WTC11 (cell line): ENCODE measurements around the gene SLC47A1. TPM values are rescaled to one million over a fixed set of nuclear protein-coding genes. Genes with fewer than 3 reads are reported as not detected.

Experiments
- ATAC-seq: fragments of 200-7000 bp; cut with Tn5 transposase; 2 replicates; pipeline ENCODE4 v1.10.0; 2021; ENCODE audit warnings: mild to moderate bottlenecking, moderate library complexity
- CTCF ChIA-PET: fragments of 300-600 bp; sonication (Branson Sonifier 250); formaldehyde crosslinking; loops from one replicate; lab custom pipeline; 2021; ENCODE audit warnings: antibody characterized with exemption; lab: Charles Lee
- POLR2A ChIA-PET: fragments of 350-600 bp; sonication (Branson Sonifier 250); formaldehyde crosslinking; loops from one replicate; lab custom pipeline; 2021; ENCODE audit warnings: antibody characterized with exemption; lab: Charles Lee
- DNase-seq: peaks from one replicate; pipeline ENCODE4 v3.0.0; 2021; ENCODE audit warnings: low spot score
- H3K27ac Mint-ChIP-seq: 2 replicates; pipeline ENCODE4 v1.8.0; 2021; ENCODE audit warnings: mixed read lengths
- H3K27me3 Mint-ChIP-seq: 2 replicates; pipeline ENCODE4 v1.8.0; 2021; ENCODE audit warnings: low read depth, mild to moderate bottlenecking, moderate library complexity, mixed read lengths
- H3K36me3 Mint-ChIP-seq: 2 replicates; pipeline ENCODE4 v1.8.0; 2021; ENCODE audit warnings: mixed read lengths
- H3K4me1 Mint-ChIP-seq: 2 replicates; pipeline ENCODE4 v1.8.0; 2022; ENCODE audit warnings: mixed read lengths
- H3K4me3 Mint-ChIP-seq: 2 replicates; pipeline ENCODE4 v1.8.0; 2021; ENCODE audit warnings: mild to moderate bottlenecking, moderate library complexity, mixed read lengths
- H3K9me3 Mint-ChIP-seq: 2 replicates; pipeline ENCODE4 v1.8.0; 2021; ENCODE audit warnings: mixed read lengths
- ATF6 ChIP-seq: sonication (generic); formaldehyde crosslinking; IDR thresholded peaks from 2 replicates; pipeline ENCODE4 v1.8.1; 2023; ENCODE audit warnings: mild to moderate bottlenecking, missing genetic modification reagents
- CDX4 ChIP-seq: fragments of 250-450 bp; sonication (Bioruptor Pico); IDR thresholded peaks from 2 replicates; pipeline ENCODE4 v1.9.0; 2021; ENCODE audit warnings: moderate library complexity, mild to moderate bottlenecking, inconsistent platforms, borderline replicate concordance
- E2F4 ChIP-seq: sonication (generic); formaldehyde crosslinking; IDR thresholded peaks from 2 replicates; pipeline ENCODE4 v1.8.1; 2022; ENCODE audit warnings: low read depth, mild to moderate bottlenecking, moderate library complexity, missing genetic modification reagents, borderline replicate concordance
- FOXP4 ChIP-seq: sonication (generic); formaldehyde crosslinking; IDR thresholded peaks from 2 replicates; pipeline ENCODE4 v1.8.0; 2022; ENCODE audit warnings: mild to moderate bottlenecking, missing genetic modification reagents
- GTF2I ChIP-seq: fragments of 250-450 bp; sonication (Bioruptor Pico); conservative IDR thresholded peaks from 2 replicates; pipeline ENCODE4 v1.4.0; 2021; ENCODE audit warnings: mild to moderate bottlenecking
- PREB ChIP-seq: sonication (generic); formaldehyde crosslinking; IDR thresholded peaks from 2 replicates; pipeline ENCODE4 v1.8.1; 2022; ENCODE audit warnings: mild to moderate bottlenecking, missing genetic modification reagents, moderate library complexity, borderline replicate concordance
- TCF7 ChIP-seq: sonication (generic); formaldehyde crosslinking; IDR thresholded peaks from 2 replicates; pipeline ENCODE4 v1.8.0; 2022; ENCODE audit warnings: mild to moderate bottlenecking, low read depth, missing genetic modification reagents, moderate library complexity
- TEAD4 ChIP-seq: sonication (generic); formaldehyde crosslinking; IDR thresholded peaks from 2 replicates; pipeline ENCODE4 v1.8.0; 2022; ENCODE audit warnings: mild to moderate bottlenecking, missing genetic modification reagents
- ZBTB43 ChIP-seq: sonication (generic); formaldehyde crosslinking; IDR thresholded peaks from 2 replicates; pipeline ENCODE4 v1.8.1; 2023; ENCODE audit warnings: mild to moderate bottlenecking, missing genetic modification reagents
- ZNF263 ChIP-seq: sonication (generic); formaldehyde crosslinking; IDR thresholded peaks from 2 replicates; pipeline ENCODE4 v1.8.1; 2022; ENCODE audit warnings: low read depth, mild to moderate bottlenecking, moderate library complexity, missing genetic modification reagents
- ZNF532 ChIP-seq: fragments of 250-450 bp; sonication (Bioruptor Pico); IDR thresholded peaks from 2 replicates; pipeline ENCODE4 v1.9.0; 2021; ENCODE audit warnings: mild to moderate bottlenecking, borderline replicate concordance
- total RNA-seq: library from RNA; stranded (reverse); gene quantifications from 3 replicates; pipeline ENCODE4 v1.2.3, GENCODE V29; 2021

Gene SLC47A1
- total RNA-seq, 1 experiment from 2014 or later, result 2.5 TPM

GRCh38 chr17:19619705-19620325 is 86.2 kb downstream of the SLC47A1 start:
- DNase-seq, result no peak
- H3K4me1 Mint-ChIP-seq, result no peaks in the 10 kb centered on the region
- H3K9me3 Mint-ChIP-seq, result peaks cover 39% of the 10 kb centered on the region
- H3K27me3 Mint-ChIP-seq, result peaks cover 6% of the 10 kb centered on the region; the same call in 1 of the 2 replicates
- H3K27ac Mint-ChIP-seq, result no peak overlapping the region
- no peak for TF ChIP-seq TCF7
- peaks cover 30% of the 10 kb centered on the region for H3K36me3 Mint-ChIP-seq
- H3K4me3 Mint-ChIP-seq, result no peak overlapping the region
- POLR2A ChIA-PET, result no interaction called here
- CTCF ChIA-PET, result no interaction called here
- no peak for ATAC-seq

GRCh38 chr17:19621697-19622096 is 88.0 kb downstream of the SLC47A1 start:
- Mint-ChIP-seq H3K36me3 (peaks cover 29% of the 10 kb centered on the region), H3K4me3 (no peak overlapping the region), H3K9me3 (peaks cover 37% of the 10 kb centered on the region), H3K27ac (no peak overlapping the region)
- TF ChIP-seq GTF2I (CRISPR knock-in tag) (no peak), ZBTB43 (CRISPR knock-in tag) (no peak), ZNF263 (CRISPR knock-in tag) (no peak), PREB (CRISPR knock-in tag) (no peak), ATF6 (no peak), TEAD4 (CRISPR knock-in tag) (no peak), ZNF532 (no peak), E2F4 (no peak), CDX4 (CRISPR knock-in tag) (no peak), FOXP4 (CRISPR knock-in tag) (no peak)
- TF ChIP-seq, all 79 proteins: peak for 0
- ChIA-PET CTCF (interaction anchor here (1.3 kb wide), 1 partner anchor 145 kb away, joined by 4 read pairs; no protein-coding TSS in a partner anchor), POLR2A (no interaction called here)
- peaks cover 6% of the 10 kb centered on the region; the same call in 1 of the 2 replicates for H3K27me3 Mint-ChIP-seq
- DNase-seq, result no peak
- no peaks in the 10 kb centered on the region for H3K4me1 Mint-ChIP-seq
- no peak for ATAC-seq
